HepG2 (cell line): Measurements from ENCODE around the gene CCDC57. TPM values are rescaled to one million over a fixed set of nuclear protein-coding genes. Genes with fewer than 3 reads are reported as not detected.

Source experiments
- ATF4 ChIP-seq, 2 experiments: fragments of 450-650 bp in 1 of 2; sonication (generic) in 1 of 2; formaldehyde crosslinking; IDR thresholded peaks; 2 replicates each; pipeline versions ENCODE4 v1.5.0 to v1.8.0; 2020 to 2022; ENCODE audit warnings: mild to moderate bottlenecking in 1 of 2, missing genetic modification reagents in 1 of 2
- CSRNP2 ChIP-seq: sonication (generic); formaldehyde crosslinking; conservative IDR thresholded peaks from 2 replicates; pipeline ENCODE4 v1.8.0; 2022; ENCODE audit warnings: low read depth, missing genetic modification reagents
- FLYWCH1 ChIP-seq: sonication (generic); formaldehyde crosslinking; IDR thresholded peaks from 2 replicates; pipeline ENCODE4 v1.8.1; 2023; ENCODE audit warnings: mild to moderate bottlenecking, missing genetic modification reagents
- GMEB1 ChIP-seq: sonication (generic); formaldehyde crosslinking; IDR thresholded peaks from 2 replicates; pipeline ENCODE4 v1.5.1; 2020; ENCODE audit warnings: missing genetic modification reagents, mild to moderate bottlenecking, borderline replicate concordance
- POGK ChIP-seq: sonication (generic); formaldehyde crosslinking; conservative IDR thresholded peaks from 2 replicates; pipeline ENCODE4 v1.8.0; 2022; ENCODE audit warnings: mild to moderate bottlenecking, moderate library complexity, missing genetic modification reagents
- RORA ChIP-seq: sonication (generic); formaldehyde crosslinking; IDR thresholded peaks from 2 replicates; pipeline ENCODE4 v1.5.0; 2020; ENCODE audit warnings: mild to moderate bottlenecking, missing genetic modification reagents, moderate library complexity
- ZBTB14 ChIP-seq: sonication (generic); formaldehyde crosslinking; IDR thresholded peaks from 2 replicates; pipeline ENCODE4 v1.4.0; 2020; ENCODE audit warnings: missing genetic modification reagents
- ZNF160 ChIP-seq: sonication (generic); formaldehyde crosslinking; IDR thresholded peaks from 2 replicates; pipeline ENCODE4 v1.8.0; 2022; ENCODE audit warnings: mild to moderate bottlenecking, inconsistent platforms, missing genetic modification reagents
- ZNF205 ChIP-seq: IDR thresholded peaks from 2 replicates; pipeline ENCODE4 v1.6.1; 2018; ENCODE audit warnings: missing biosample characterization, missing genetic modification reagents
- ZNF407 ChIP-seq: sonication (generic); formaldehyde crosslinking; IDR thresholded peaks from one replicate; pipeline ENCODE4 v1.5.1; 2020; ENCODE audit warnings: mild to moderate bottlenecking, missing genetic modification reagents; ENCODE audit errors: not compliant biosample characterization
- ZNF746 ChIP-seq: sonication (generic); formaldehyde crosslinking; IDR thresholded peaks from 2 replicates; pipeline ENCODE4 v1.8.0; 2022; ENCODE audit warnings: mild to moderate bottlenecking, missing genetic modification reagents
- polyA plus RNA-seq, 8 experiments: library from polyadenylated mRNA; depleted of rRNA in 3 of 8; stranded (reverse) in 7 of 8; unstranded in 1 of 8; fragments of >200 nt; fragmentation: Illumina TruSeq in 4 of 8; extraction: Trizol in 4 of 8; gene quantifications; 2 replicates each; pipeline versions ENCODE4 v1.2.1 to v1.2.3, GENCODE V29; 2011 to 2016; ENCODE audit warnings: low read depth in 4 of 8, missing spikeins in 1 of 8, mixed read lengths in 1 of 8; ENCODE audit not compliant: insufficient read depth in 1 of 8
- total RNA-seq, 5 experiments: library from RNA; depleted of rRNA; stranded (reverse); fragments of >200 nt; fragmentation: Illumina TruSeq; extraction: Trizol; gene quantifications; 2 replicates each; pipeline ENCODE4 v1.2.3, GENCODE V29; 2016; ENCODE audit warnings: low read depth in 1 of 5

The CCDC57 gene
- total and polyA plus RNA-seq, 2 of the 13 experiments (the other 11 are each of a cell fraction or from before 2014, with no cell fraction given) = 59.3 to 59.9 TPM

- TF ChIP-seq POGK (CRISPR knock-in tag) (peak; percentile 99), ZNF160 (CRISPR knock-in tag) (peak; percentile 70; the same call in 1 of the 2 replicates), RORA (CRISPR knock-in tag) (no peak), ZNF407 (CRISPR knock-in tag) (peak; percentile 72), CSRNP2 (CRISPR knock-in tag) (no peak), ZBTB14 (CRISPR knock-in tag) (peak; percentile 57), FLYWCH1 (CRISPR knock-in tag) (peak; percentile 83; the same call in 1 of the 2 replicates), ZNF746 (CRISPR knock-in tag) (peak; percentile 89), GMEB1 (peak; percentile 50; the same call in 1 of the 2 replicates), ZNF205 (peak; percentile 73; the same call in 1 of the 2 replicates), ATF4 (CRISPR knock-in tag; IDR thresholded peaks at IDR 0.05) (0 out of 4 replicates have a peak, but pooled peaks of 1 of the 2 experiments have one; percentile 71)
Measured at GRCh38 chr17:82236142-82236971, 23.7 kb upstream of the CCDC57 start (continued).
